HCT116 (cell line): ENCODE measurements around the gene CDH23. TPM values are rescaled to one million over a fixed set of nuclear protein-coding genes. Genes with fewer than 3 reads are reported as not detected.

Experiments used
- ATAC-seq: fragments of 200-7000 bp; cut with Tn5 transposase; 2 replicates; pipeline ENCODE4 v1.9.1; 2020; ENCODE audit warnings: mild to moderate bottlenecking, moderate library complexity
- BruUV-seq: library from RNA; stranded (reverse); fragments of 400-500 nt; replicated peaks from 2 replicates; lab custom pipeline; 2021; lab: Mats Ljungman, UMichigan
- CTCF ChIA-PET: fragments of 300-600 bp; sonication (Branson Sonifier 250); formaldehyde crosslinking; loops from one replicate; lab custom pipeline; 2021; ENCODE audit warnings: antibody characterized with exemption; lab: Charles Lee
- POLR2A ChIA-PET: fragments of 300-600, 350-600 bp; sonication (Branson Sonifier 250); formaldehyde crosslinking; loops from one replicate; lab custom pipeline; 2021; ENCODE audit warnings: antibody characterized with exemption; lab: Charles Lee
- RAD21 ChIA-PET, 2 experiments: fragments of 300-600 bp; sonication (Branson Sonifier 250); formaldehyde crosslinking; loops; one replicate each; lab custom pipeline; 2023; ENCODE audit warnings: low total read pairs in 2 of 2; ENCODE audit not compliant: uncharacterized antibody in 2 of 2, unreplicated experiment in 2 of 2, low non-redundant PET in 1 of 2; lab: Charles Lee
- DNase-seq: peaks from one replicate; pipeline ENCODE4 v3.0.0-alpha.2; 2010; ENCODE audit warnings: low read depth, low spot score
- H2AFZ ChIP-seq: fragments of 200-600 bp; shearing (Covaris generic), sonication (generic); 2 replicates; pipeline ENCODE4 v1.6.1; 2017; ENCODE audit warnings: low read depth, mixed run types, mixed read lengths, antibody characterized with exemption, low read length; ENCODE audit not compliant: poor library complexity, severe bottlenecking
- H3K27ac ChIP-seq: 2 replicates; pipeline ENCODE4 v1.5.1; 2012; ENCODE audit warnings: low read depth, low read length
- H3K27me3 ChIP-seq: fragments of 200-600 bp; sonication (generic); 2 replicates; pipeline ENCODE4 v1.6.1; 2016; ENCODE audit warnings: mixed run types, low read length, mixed read lengths; ENCODE audit not compliant: insufficient read depth
- H3K36me3 ChIP-seq, 2 experiments: fragments of 200-500 bp in 1 of 2; fragments of 200-600 bp in 1 of 2; sonication (Bioruptor generic) in 1 of 2; sonication (generic) in 1 of 2; 2 replicates each; pipeline versions ENCODE4 v1.5.1 to v1.6.1; 2014 to 2016; ENCODE audit warnings: low read length in 2 of 2, inconsistent platforms in 1 of 2, mixed read lengths in 1 of 2, mixed run types in 1 of 2; ENCODE audit not compliant: insufficient read depth in 2 of 2, control insufficient read depth in 1 of 2
- H3K4me1 ChIP-seq, 2 experiments: fragments of 200-600 bp in 1 of 2; sonication (generic) in 1 of 2; 2 replicates each; pipeline versions ENCODE4 v1.5.1 to v1.6.1; 2012 to 2017; ENCODE audit warnings: low read length in 2 of 2, inconsistent platforms in 1 of 2, mild to moderate bottlenecking in 1 of 2, mixed read lengths in 1 of 2, mixed run types in 1 of 2, moderate library complexity in 1 of 2; ENCODE audit not compliant: insufficient read depth in 2 of 2, control insufficient read depth in 1 of 2
- H3K4me2 ChIP-seq: fragments of 200-600 bp; sonication (generic); 2 replicates; pipeline ENCODE4 v1.6.1; 2017; ENCODE audit warnings: mixed run types, low read length, mixed read lengths
- H3K4me3 ChIP-seq, 2 experiments: fragments of 200-600 bp in 1 of 2; sonication (generic) in 1 of 2; replicated peaks in 1 of 2; 2 replicates each; pipeline ENCODE4 v1.5.1; 2011 to 2016; ENCODE audit warnings: low read length in 2 of 2, control low read depth in 1 of 2, low read depth in 1 of 2, mild to moderate bottlenecking in 1 of 2, mixed read lengths in 1 of 2, mixed run types in 1 of 2
- H3K79me2 ChIP-seq: fragments of 200-600 bp; sonication (generic); 2 replicates; pipeline ENCODE4 v1.6.1; 2017; ENCODE audit warnings: mild to moderate bottlenecking, mixed run types, low read length, moderate library complexity, mixed read lengths; ENCODE audit not compliant: insufficient read depth
- H3K9ac ChIP-seq: fragments of 200-600 bp; sonication (generic); 2 replicates; pipeline ENCODE4 v1.6.1; 2016; ENCODE audit warnings: low read length, mixed read lengths
- H3K9me2 ChIP-seq: fragments of 200-600 bp; sonication (generic), shearing (Covaris generic); 2 replicates; pipeline ENCODE4 v1.6.1; 2017; ENCODE audit warnings: mixed run types, mild to moderate bottlenecking, moderate library complexity; ENCODE audit not compliant: insufficient read depth
- H3K9me3 ChIP-seq, 2 experiments: fragments of 200-500 bp in 1 of 2; fragments of 200-600 bp in 1 of 2; sonication (Bioruptor generic) in 1 of 2; sonication (generic) in 1 of 2; 2 replicates each; pipeline ENCODE4 v1.6.1; 2014 to 2017; ENCODE audit warnings: low read length in 2 of 2, mixed read lengths in 2 of 2, inconsistent platforms in 1 of 2, low read depth in 1 of 2, mild to moderate bottlenecking in 1 of 2, mixed run types in 1 of 2, moderate library complexity in 1 of 2; ENCODE audit not compliant: control insufficient read depth in 1 of 2, insufficient read depth in 1 of 2
- H4K20me1 ChIP-seq: fragments of 200-600 bp; sonication (generic), shearing (Covaris generic); 2 replicates; pipeline ENCODE4 v1.6.1; 2017; ENCODE audit warnings: mixed run types, mild to moderate bottlenecking, moderate library complexity; ENCODE audit not compliant: insufficient read depth
- ATF3 ChIP-seq: IDR thresholded peaks from 2 replicates; pipeline ENCODE4 v1.6.1; 2012
- CBX3 ChIP-seq: IDR thresholded peaks from 2 replicates; pipeline ENCODE4 v1.6.1; 2012; ENCODE audit warnings: low read depth
- EGR1 ChIP-seq: IDR thresholded peaks from 2 replicates; pipeline ENCODE4 v1.6.1; 2012; ENCODE audit warnings: low read depth
- ELF1 ChIP-seq: IDR thresholded peaks from 2 replicates; pipeline ENCODE4 v1.6.1; 2012; ENCODE audit warnings: low read depth, borderline replicate concordance
- EZH2phosphoT487 ChIP-seq: fragments of 200-600 bp; IDR thresholded peaks from 2 replicates; pipeline ENCODE4 v1.6.1; 2018; ENCODE audit warnings: antibody characterized with exemption, borderline replicate concordance
- FOSL1 ChIP-seq: IDR thresholded peaks from 2 replicates; pipeline ENCODE4 v1.6.1; 2012; ENCODE audit warnings: low read depth
- POLR2A ChIP-seq: IDR thresholded peaks from 2 replicates; pipeline ENCODE4 v1.7.0; 2011; ENCODE audit warnings: borderline replicate concordance; ENCODE audit not compliant: insufficient read depth, insufficient read length; ENCODE audit errors: extremely low read depth
- RAD21 ChIP-seq: IDR thresholded peaks from 2 replicates; pipeline ENCODE4 v1.6.1; 2012; ENCODE audit warnings: low read depth, mild to moderate bottlenecking
- REST ChIP-seq: IDR thresholded peaks from 2 replicates; pipeline ENCODE4 v1.6.1; 2012; ENCODE audit warnings: low read depth
- SIN3A ChIP-seq: IDR thresholded peaks from 2 replicates; pipeline ENCODE4 v1.6.1; 2012; ENCODE audit warnings: low read depth
- SRF ChIP-seq: IDR thresholded peaks from 2 replicates; pipeline ENCODE4 v1.6.1; 2012; ENCODE audit warnings: low read depth
- ZBTB33 ChIP-seq: IDR thresholded peaks from 2 replicates; pipeline ENCODE4 v1.6.1; 2011; ENCODE audit warnings: mild to moderate bottlenecking, low read length, moderate library complexity; ENCODE audit not compliant: insufficient replicate concordance; ENCODE audit errors: extremely low read depth
- ZFX ChIP-seq: fragments of 450-650 bp; IDR thresholded peaks from 2 replicates; pipeline ENCODE4 v1.6.1; 2017
- ZNF274 ChIP-seq: fragments of 200-500 bp; sonication (Bioruptor generic); IDR thresholded peaks from 2 replicates; pipeline ENCODE4 v1.6.1; 2014; ENCODE audit warnings: mild to moderate bottlenecking, low read depth, low read length, inconsistent platforms
- intact Hi-C: fragments of 100-400 bp; cut with micrococcal nuclease; formaldehyde crosslinking; loops from 2 replicates; pipeline ENCODE4 v1.10.0; 2022
- total RNA-seq: library from RNA; stranded (reverse); gene quantifications from one replicate; pipeline ENCODE4 v1.2.1, GENCODE V29; 2021; ENCODE audit not compliant: unreplicated experiment

Gene CDH23
- total RNA-seq, 1 experiment from 2014 or later = not detected

DNA sequence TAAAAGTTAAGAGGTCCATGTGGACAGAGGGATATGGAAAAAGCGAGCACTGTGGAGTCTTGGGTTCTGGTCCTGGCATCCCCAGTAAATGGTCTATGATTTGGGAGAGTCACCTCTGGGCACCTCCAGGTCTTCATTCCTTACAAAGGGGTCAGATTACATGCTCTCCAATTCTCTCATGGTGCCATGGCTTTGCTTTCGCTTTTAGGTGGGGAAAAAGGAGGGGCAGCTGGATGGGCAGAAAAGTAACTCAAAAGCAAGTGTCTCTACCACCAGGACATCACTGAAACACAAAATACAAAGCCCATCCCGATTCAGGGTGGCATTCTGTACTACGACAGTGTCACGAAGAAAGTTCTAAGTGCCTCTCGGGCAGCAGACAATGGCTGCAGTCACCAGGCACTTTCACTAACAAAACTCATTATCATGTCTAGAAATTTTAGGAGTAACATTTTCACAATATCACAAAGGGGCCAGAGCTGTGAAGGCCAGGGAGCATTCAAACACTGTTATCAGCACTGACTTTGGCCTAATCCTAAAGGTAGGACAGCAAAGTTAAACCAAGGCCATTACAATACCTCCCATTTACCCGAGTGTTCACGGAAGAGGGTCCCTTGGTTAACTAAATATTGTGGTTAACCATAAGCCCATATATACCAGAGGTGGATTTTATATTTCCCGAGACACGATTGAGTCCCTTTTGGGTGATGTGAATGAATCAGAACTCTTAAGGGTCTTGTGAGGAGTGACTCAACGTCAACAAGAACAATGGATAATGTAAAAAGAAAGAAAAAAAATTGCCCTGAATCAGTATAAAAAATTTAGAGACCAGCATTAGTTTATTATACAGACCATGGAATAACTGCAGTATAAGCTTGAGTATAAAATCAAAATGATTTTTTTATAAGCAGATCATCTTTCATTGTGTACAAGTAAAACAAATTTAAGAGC, 451.9 kb downstream of the CDH23 start:
- H3K9ac ChIP-seq = no peak overlapping the region
- CTCF ChIA-PET = interaction anchor here (1.2 kb wide), 1 partner anchor 23 kb away, joined by 3 read pairs; no protein-coding TSS in a partner anchor
- peaks cover 74% of the 10 kb centered on the region for H3K79me2 ChIP-seq
- RAD21 ChIA-PET = no interaction called here
- TF ChIP-seq SRF = no peak
- no peak for TF ChIP-seq REST
- no peak for TF ChIP-seq ZFX
- TF ChIP-seq ZBTB33 = no peak
- no peak for TF ChIP-seq EZH2phosphoT487
- TF ChIP-seq RAD21 = no peak
- TF ChIP-seq ZNF274 = no peak
- TF ChIP-seq SIN3A = no peak
- no peak for TF ChIP-seq EGR1
- TF ChIP-seq ATF3 = no peak
- TF ChIP-seq ELF1 = no peak
- no peak for TF ChIP-seq CBX3
- TF ChIP-seq POLR2A = no peak
- no peak for TF ChIP-seq FOSL1
- TF ChIP-seq, all 23 proteins: peak for 0
- DNase-seq (no peak), ATAC-seq (no peak)
- BruUV-seq = no TSS peak
- peaks cover 4 to 30% of the 10 kb centered on the region in 2 experiments; a peak in 3 of 4 replicates for H3K4me1 ChIP-seq
- 0 out of 2 replicates have a peak overlapping the region, but pooled peaks have one; percentile 10 for H3K4me2 ChIP-seq
- H3K9me2 ChIP-seq = no peaks in the 10 kb centered on the region
- H2AFZ ChIP-seq = no peak overlapping the region
- no peaks in the 10 kb centered on the region for H3K36me3 ChIP-seq
- no peak overlapping the region for H3K4me3 ChIP-seq
- H3K9me3 ChIP-seq = no peaks in the 10 kb centered on the region
- POLR2A ChIA-PET = interaction anchor here (3.1 to 3.4 kb wide), 2 partner anchors 10 to 12 kb away, joined by 39 to 107 read pairs; no protein-coding TSS in a partner anchor
- intact Hi-C loops = no loop called here
- peaks cover 3% of the 10 kb centered on the region; the same call in 1 of the 2 replicates for H4K20me1 ChIP-seq
- no peaks in the 10 kb centered on the region for H3K27me3 ChIP-seq
- no peak overlapping the region for H3K27ac ChIP-seq
